ENCODE measurements around the gene COX7B.
"Not testable (repeated sequence)": the region's sequence is repeated elsewhere in the genome, so short reads cannot be mapped to it uniquely, and the experiment has no call there.

The COX7B gene

GRCh38 chrX:77899081-77899828 lies at the start of gene COX7B:
Gene COX7B (plus strand): TSS chrX:77899468. CDS start chrX:77899554, 86 bp downstream.
- DNase-seq (ENCODE audit: low read depth) = peak; percentile 19

- no peak for DNase-seq (ENCODE audit: low read depth)
These were observed 23.9 kb upstream of the COX7B start for GRCh38 chrX:77875372-77875771.

GRCh38 chrX:77881418-77881817 lies 17.9 kb upstream of the COX7B start:
- not testable (repeated sequence) for DNase-seq (ENCODE audit: low read depth)

- no peak for DNase-seq (ENCODE audit: low read depth)
These were observed 6.4 kb upstream of the COX7B start for GRCh38 chrX:77892887-77893286.

GRCh38 chrX:77893713-77894112 lies 5.6 kb upstream of the COX7B start:
- DNase-seq (ENCODE audit: low read depth) = no peak

- peak; percentile 76 for DNase-seq (ENCODE audit: low read depth)
These were observed 4.1 kb upstream of the COX7B start, which contains the start of gene MAGT1 for GRCh38 chrX:77894921-77895886. Gene MAGT1 (minus strand): TSS chrX:77895435. CDS start chrX:77895410, 25 bp downstream.

- no peak for DNase-seq (ENCODE audit: low read depth)
These were observed 1.4 kb downstream of the COX7B start for GRCh38 chrX:77900688-77901087.

- DNase-seq (ENCODE audit: low read depth) = no peak
These were observed 2.2 kb downstream of the COX7B start for GRCh38 chrX:77901506-77901905.

- DNase-seq (ENCODE audit: low read depth) = peak; percentile 88
These were observed 11.0 kb downstream of the COX7B start, which contains the start of gene ATP7A for GRCh38 chrX:77910108-77910840. Gene ATP7A (plus strand): TSS chrX:77910693. CDS start chrX:77971642, 60,949 bp downstream.

GRCh38 chrX:77917294-77917933 lies 18.1 kb downstream of the COX7B start:
- no peak for DNase-seq (ENCODE audit: low read depth)

- no peak for DNase-seq (ENCODE audit: low read depth)
These were observed 19.3 kb downstream of the COX7B start for GRCh38 chrX:77918568-77918967.

- not testable (repeated sequence) for DNase-seq (ENCODE audit: low read depth)
These were observed 20.1 kb downstream of the COX7B start for GRCh38 chrX:77919370-77919769.

GRCh38 chrX:77922787-77923186 lies 23.5 kb downstream of the COX7B start:
- no peak for DNase-seq (ENCODE audit: low read depth)

GRCh38 chrX:77924320-77924859 lies 25.1 kb downstream of the COX7B start:
- DNase-seq (ENCODE audit: low read depth) = no peak

GRCh38 chrX:77925764-77926163 lies 26.5 kb downstream of the COX7B start:
- no peak for DNase-seq (ENCODE audit: low read depth)

GRCh38 chrX:77930581-77930980 lies 31.3 kb downstream of the COX7B start:
- DNase-seq (ENCODE audit: low read depth) = no peak

GRCh38 chrX:77935886-77936285 lies 36.6 kb downstream of the COX7B start:
- no peak for DNase-seq (ENCODE audit: low read depth)

GRCh38 chrX:77936299-77936698 lies 37.0 kb downstream of the COX7B start:
- DNase-seq (ENCODE audit: low read depth) = no peak

- DNase-seq (ENCODE audit: low read depth) = no peak
These were observed 38.0 kb downstream of the COX7B start for GRCh38 chrX:77937291-77937690.

GRCh38 chrX:77938083-77938680 lies 38.9 kb downstream of the COX7B start:
- DNase-seq (ENCODE audit: low read depth) = no peak

GRCh38 chrX:77945031-77945430 lies 45.8 kb downstream of the COX7B start:
- DNase-seq (ENCODE audit: low read depth) = not testable (repeated sequence)

Data from stimulated activated CD8-positive, alpha-beta memory T cell treated with anti-CD3 and anti-CD28 coated beads, Interleukin-4, amount 100 ng/mL, for 24 hours (primary cell).